A549 (cell line): ENCODE results near the gene ATP5F1E. TPM values are rescaled to one million over a fixed set of nuclear protein-coding genes. Genes with fewer than 3 reads are reported as not detected.
A peak's percentile ranks its signal among the peaks of the same experiment; 100 is the strongest.

Experiments used
- ATOH8 ChIP-seq: fragments of 250-450 bp; sonication (Bioruptor Pico); IDR thresholded peaks from 2 replicates; pipeline ENCODE4 v1.5.0; 2020; ENCODE audit warnings: low read depth, mild to moderate bottlenecking, moderate library complexity
- BCL3 ChIP-seq: fragments of >200 bp; sonication (Bioruptor Twin); formaldehyde crosslinking; IDR thresholded peaks from 3 replicates; pipeline ENCODE4 v1.6.1; 2016
- BHLHE40 ChIP-seq: IDR thresholded peaks from 2 replicates; pipeline ENCODE4 v1.6.1; 2012; ENCODE audit warnings: low read depth, low read length, inconsistent platforms
- CBX2 ChIP-seq: fragments of 200-600 bp; sonication (generic); IDR thresholded peaks from 2 replicates; pipeline ENCODE4 v1.6.1; 2016; ENCODE audit warnings: low read depth, mild to moderate bottlenecking, borderline replicate concordance
- CBX8 ChIP-seq: fragments of 200-600 bp; sonication (generic); IDR thresholded peaks from 2 replicates; pipeline ENCODE4 v1.6.1; 2016
- CEBPB ChIP-seq, 2 experiments: fragments of >200 bp in 1 of 2; sonication (Bioruptor Twin) in 1 of 2; formaldehyde crosslinking in 1 of 2; IDR thresholded peaks; 2 replicates each; pipeline ENCODE4 v1.6.1; 2012 to 2016
- CHD4 ChIP-seq: fragments of 200-600 bp; sonication (generic); IDR thresholded peaks from 2 replicates; pipeline ENCODE4 v1.6.1; 2016; ENCODE audit warnings: antibody characterized with exemption, mild to moderate bottlenecking, borderline replicate concordance
- CTCF ChIP-seq: fragments of >200 bp; sonication (Bioruptor Twin); formaldehyde crosslinking; IDR thresholded peaks from 3 replicates; pipeline ENCODE4 v1.5.1; 2016
- E2F6 ChIP-seq: IDR thresholded peaks from 2 replicates; pipeline ENCODE4 v1.6.1; 2012; ENCODE audit warnings: low read depth, borderline replicate concordance
- EHF ChIP-seq: fragments of 250-450 bp; sonication (Bioruptor Pico); IDR thresholded peaks from 2 replicates; pipeline ENCODE4 v1.5.0; 2020; ENCODE audit warnings: mild to moderate bottlenecking
- ESRRA ChIP-seq: fragments of 150-350 bp; IDR thresholded peaks from 2 replicates; pipeline ENCODE4 v1.6.1; 2014; ENCODE audit warnings: mild to moderate bottlenecking, low read length, borderline replicate concordance
- FOSL2 ChIP-seq, 2 experiments: fragments of 450-650 bp in 1 of 2; fragments of >200 bp in 1 of 2; sonication (Bioruptor Twin) in 1 of 2; formaldehyde crosslinking; IDR thresholded peaks; 2 replicates each; pipeline versions ENCODE4 v1.5.0 to v1.6.1; 2016 to 2020; ENCODE audit warnings: mild to moderate bottlenecking in 1 of 2, moderate library complexity in 1 of 2
- FOXS1 ChIP-seq: fragments of 250-450 bp; sonication (Bioruptor Pico); IDR thresholded peaks from 2 replicates; pipeline ENCODE4 v1.5.0; 2020; ENCODE audit warnings: mild to moderate bottlenecking, moderate library complexity
- HOXA7 ChIP-seq: fragments of 250-450 bp; sonication (Bioruptor Pico); IDR thresholded peaks from 2 replicates; pipeline ENCODE4 v1.5.0; 2020; ENCODE audit warnings: mild to moderate bottlenecking, moderate library complexity
- JUNB ChIP-seq: fragments of >200 bp; sonication (Bioruptor Twin); formaldehyde crosslinking; IDR thresholded peaks from 2 replicates; pipeline ENCODE4 v1.6.1; 2016
- MYC ChIP-seq: IDR thresholded peaks from 2 replicates; pipeline ENCODE4 v1.6.1; 2012; ENCODE audit warnings: mild to moderate bottlenecking, inconsistent platforms, low read length, improper control_type of control experiment, borderline replicate concordance
- PBX3 ChIP-seq: IDR thresholded peaks from 2 replicates; pipeline ENCODE4 v1.6.1; 2012
- POLR2AphosphoS2 ChIP-seq: conservative IDR thresholded peaks from 2 replicates; pipeline ENCODE4 v1.6.1; 2012; ENCODE audit warnings: low read length, improper control_type of control experiment, inconsistent platforms
- RNF2 ChIP-seq: fragments of 200-600 bp; sonication (generic); IDR thresholded peaks from 2 replicates; pipeline ENCODE4 v1.6.1; 2016; ENCODE audit warnings: low read depth, mild to moderate bottlenecking, antibody characterized with exemption, moderate library complexity, borderline replicate concordance
- SREBF2 ChIP-seq: fragments of 450-650 bp; IDR thresholded peaks from 2 replicates; pipeline ENCODE4 v1.6.1; 2014; ENCODE audit warnings: mild to moderate bottlenecking, moderate library complexity
- TP53 ChIP-seq: fragments of 250-450 bp; sonication (Bioruptor Pico); IDR thresholded peaks from 2 replicates; pipeline ENCODE4 v1.5.0; 2021; ENCODE audit warnings: mild to moderate bottlenecking, moderate library complexity
- ZC3H11A ChIP-seq: fragments of 450-650 bp; IDR thresholded peaks from 2 replicates; pipeline ENCODE4 v1.6.1; 2014; ENCODE audit warnings: antibody characterized with exemption, mild to moderate bottlenecking
- ZNF302 ChIP-seq: fragments of 250-450 bp; sonication (Bioruptor Pico); IDR thresholded peaks from 2 replicates; pipeline ENCODE4 v1.9.0; 2021; ENCODE audit warnings: inconsistent platforms, mild to moderate bottlenecking, moderate library complexity
- ZSCAN20 ChIP-seq: fragments of 250-450 bp; sonication (Bioruptor Pico); IDR thresholded peaks from 2 replicates; pipeline ENCODE4 v1.8.0; 2022; ENCODE audit warnings: mild to moderate bottlenecking, moderate library complexity
- polyA plus RNA-seq, 4 experiments: library from polyadenylated mRNA; depleted of rRNA in 3 of 4; stranded (reverse); fragments of >200 nt; fragmentation: RNase III in 1 of 4; extraction: RNeasy Plus Mini Kit Qiagen cat#74134 plus additional on column Dnase treatment in 1 of 4; gene quantifications; 2 replicates in 3 of 4; 3 replicates in 1 of 4; pipeline ENCODE4 v1.2.3, GENCODE V29; 2011 to 2017

The ATP5F1E gene
- polyA plus RNA-seq, 2 of the 4 experiments (the other 2 are of a cell fraction) = 84.9 to 108 TPM

- TF ChIP-seq ZNF302 (CRISPR knock-in tag) (no peak), ATOH8 (CRISPR knock-in tag) (peak; percentile 94), ZC3H11A (no peak), TP53 (CRISPR knock-in tag) (peak; percentile 60; the same call in 1 of the 2 replicates), POLR2AphosphoS2 (no peak), CHD4 (no peak), PBX3 (peak; percentile 88), RNF2 (no peak), JUNB (no peak), BHLHE40 (no peak), EHF (CRISPR knock-in tag) (peak; percentile 95), CEBPB (IDR thresholded peaks at IDR 0.05) (no peak), MYC (peak; percentile 48; the same call in 1 of the 2 replicates), ESRRA (no peak), FOXS1 (0 out of 2 replicates have a peak, but pooled peaks have one; percentile 29), FOSL2 (IDR thresholded peaks at IDR 0.05) (no peak), FOSL2 (CRISPR knock-in tag; IDR thresholded peaks at IDR 0.05) (no peak), BCL3 (peak; percentile 88; the same call in 2 of the 3 replicates), E2F6 (peak; percentile 38), ZSCAN20 (CRISPR knock-in tag) (no peak), CBX2 (no peak), CBX8 (no peak), HOXA7 (CRISPR knock-in tag) (no peak), CTCF (no peak), SREBF2 (no peak)
Measured at GRCh38 chr20:59032023-59032712, at the start of gene ATP5F1E (continued).
